Choroid plexus epithelial cell (primary cell): ENCODE results near the gene TRAK1.

Experiments used
- DNase-seq: peaks from one replicate; pipeline ENCODE4 v3.0.0-alpha.2; 2010; ENCODE audit warnings: low read depth
- H3K4me3 ChIP-seq: 2 replicates; pipeline ENCODE4 v1.5.1; 2011; ENCODE audit warnings: low read depth, mild to moderate bottlenecking, control low read depth, low read length, moderate library complexity
- TF ChIP-seq, protein P1 (sequence below): conservative IDR thresholded peaks from 2 replicates; pipeline ENCODE4 v1.5.1; 2011; ENCODE audit warnings: low read depth, mild to moderate bottlenecking, control low read depth, inconsistent platforms, low read length, moderate library complexity

TRAK1 gene

DNA sequence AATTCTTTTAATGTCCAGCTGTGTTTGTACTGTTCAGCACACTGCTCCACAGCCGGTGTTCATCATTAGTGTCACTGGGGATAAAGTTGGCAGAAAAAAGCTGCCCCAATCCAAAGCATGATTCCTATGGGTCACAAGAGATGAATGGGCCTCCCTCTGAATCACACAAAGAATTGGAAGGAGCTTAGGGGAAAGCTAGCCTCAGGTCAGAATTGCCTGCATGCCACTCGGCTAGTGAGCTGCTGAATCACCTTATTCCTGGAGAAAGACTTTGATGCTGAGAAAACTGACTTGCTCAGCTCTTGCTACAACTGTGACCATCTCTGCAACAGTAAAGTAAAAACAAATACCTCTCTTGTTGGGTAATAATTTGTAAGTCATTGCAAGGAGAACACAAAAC lies 171.4 kb downstream of the TRAK1 start:
- no peak overlapping the region for H3K4me3 ChIP-seq
- TF ChIP-seq, protein P1, sequence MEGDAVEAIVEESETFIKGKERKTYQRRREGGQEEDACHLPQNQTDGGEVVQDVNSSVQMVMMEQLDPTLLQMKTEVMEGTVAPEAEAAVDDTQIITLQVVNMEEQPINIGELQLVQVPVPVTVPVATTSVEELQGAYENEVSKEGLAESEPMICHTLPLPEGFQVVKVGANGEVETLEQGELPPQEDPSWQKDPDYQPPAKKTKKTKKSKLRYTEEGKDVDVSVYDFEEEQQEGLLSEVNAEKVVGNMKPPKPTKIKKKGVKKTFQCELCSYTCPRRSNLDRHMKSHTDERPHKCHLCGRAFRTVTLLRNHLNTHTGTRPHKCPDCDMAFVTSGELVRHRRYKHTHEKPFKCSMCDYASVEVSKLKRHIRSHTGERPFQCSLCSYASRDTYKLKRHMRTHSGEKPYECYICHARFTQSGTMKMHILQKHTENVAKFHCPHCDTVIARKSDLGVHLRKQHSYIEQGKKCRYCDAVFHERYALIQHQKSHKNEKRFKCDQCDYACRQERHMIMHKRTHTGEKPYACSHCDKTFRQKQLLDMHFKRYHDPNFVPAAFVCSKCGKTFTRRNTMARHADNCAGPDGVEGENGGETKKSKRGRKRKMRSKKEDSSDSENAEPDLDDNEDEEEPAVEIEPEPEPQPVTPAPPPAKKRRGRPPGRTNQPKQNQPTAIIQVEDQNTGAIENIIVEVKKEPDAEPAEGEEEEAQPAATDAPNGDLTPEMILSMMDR = no peak
- DNase-seq = peak; percentile 33

DNA sequence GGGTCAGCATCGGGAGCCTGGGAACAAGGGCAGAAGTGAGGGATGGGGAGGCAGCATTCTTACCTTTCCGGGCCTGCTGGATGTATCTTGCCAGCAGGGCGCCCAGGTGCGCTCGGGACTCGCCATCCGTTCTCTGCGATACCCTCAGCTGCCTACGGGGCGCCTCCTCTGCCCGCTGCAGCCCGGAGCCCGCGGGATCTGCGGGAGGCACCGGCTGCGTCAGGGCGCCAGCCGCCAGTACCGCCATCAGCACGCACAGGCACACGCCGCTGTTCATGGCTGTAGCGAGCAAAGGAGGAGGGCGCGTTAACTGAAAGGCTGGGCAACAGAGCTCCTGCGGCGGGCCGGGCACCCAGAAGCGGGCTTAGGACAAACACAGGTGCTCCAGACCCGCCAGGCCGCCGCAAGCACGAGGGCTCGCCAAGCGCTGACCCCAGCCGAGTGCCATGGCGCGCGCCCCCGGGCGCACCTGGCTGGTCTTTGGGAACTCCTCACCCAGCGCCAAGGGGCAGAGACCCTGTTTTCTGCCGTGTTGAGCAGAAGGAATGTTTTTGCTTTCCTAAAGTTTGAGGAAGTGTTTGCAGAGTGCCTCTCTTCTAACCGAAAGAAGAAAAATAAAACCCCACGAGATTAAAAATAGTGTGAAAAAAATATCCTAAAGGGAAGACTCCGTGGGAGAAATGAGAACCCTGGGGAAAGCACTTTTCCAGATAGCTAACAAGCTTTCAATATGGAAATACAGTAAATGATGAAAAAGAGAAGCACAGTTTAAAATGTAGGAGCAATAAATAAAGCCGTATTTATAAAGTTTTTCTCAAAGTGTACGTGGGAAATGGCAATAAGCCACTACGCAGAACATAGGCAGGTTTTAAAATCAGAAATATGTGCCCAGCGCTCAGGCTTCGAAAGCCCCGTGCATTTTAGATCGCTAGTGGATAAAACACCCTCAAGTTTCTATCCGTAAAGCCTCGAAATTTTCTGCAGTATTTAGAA lies 172.5 kb downstream of the TRAK1 start:
- H3K4me3 ChIP-seq = no peak overlapping the region
- no peak for DNase-seq
- TF ChIP-seq, protein P1 = no peak

DNA sequence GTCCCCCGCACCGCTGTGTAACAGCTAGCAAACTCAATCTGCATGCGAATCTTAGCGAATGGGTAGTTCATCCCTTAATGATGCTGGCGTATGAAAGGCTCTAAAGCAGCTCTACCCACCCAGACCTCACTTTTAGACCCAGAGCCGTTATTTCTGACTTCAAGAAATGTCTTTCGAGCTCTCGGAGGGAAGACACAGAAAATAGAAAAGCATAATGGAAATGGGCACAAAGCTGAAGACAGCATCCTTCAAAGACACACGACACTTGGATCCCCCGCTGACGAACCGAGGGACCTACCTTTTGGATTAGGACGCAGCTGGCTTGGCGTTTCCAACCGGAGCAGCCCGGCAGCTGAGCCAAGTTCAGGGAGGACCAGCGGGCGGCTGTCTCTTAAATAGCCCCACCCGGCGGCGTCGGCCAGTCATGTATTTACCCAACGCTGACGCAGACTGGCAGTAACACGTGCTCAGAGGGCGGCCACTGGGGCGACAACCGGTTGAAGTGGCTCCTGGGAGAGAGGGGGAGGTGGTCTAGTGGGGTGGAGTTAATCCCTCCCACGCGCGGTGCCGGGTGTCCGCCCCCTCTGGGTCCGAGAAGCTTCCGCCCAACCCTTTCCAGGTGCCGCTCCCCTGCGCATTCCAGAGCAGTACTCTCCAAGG lies 173.4 kb downstream of the TRAK1 start:
- TF ChIP-seq, protein P1 = no peak
- DNase-seq = peak; percentile 21
- no peak overlapping the region for H3K4me3 ChIP-seq

DNA sequence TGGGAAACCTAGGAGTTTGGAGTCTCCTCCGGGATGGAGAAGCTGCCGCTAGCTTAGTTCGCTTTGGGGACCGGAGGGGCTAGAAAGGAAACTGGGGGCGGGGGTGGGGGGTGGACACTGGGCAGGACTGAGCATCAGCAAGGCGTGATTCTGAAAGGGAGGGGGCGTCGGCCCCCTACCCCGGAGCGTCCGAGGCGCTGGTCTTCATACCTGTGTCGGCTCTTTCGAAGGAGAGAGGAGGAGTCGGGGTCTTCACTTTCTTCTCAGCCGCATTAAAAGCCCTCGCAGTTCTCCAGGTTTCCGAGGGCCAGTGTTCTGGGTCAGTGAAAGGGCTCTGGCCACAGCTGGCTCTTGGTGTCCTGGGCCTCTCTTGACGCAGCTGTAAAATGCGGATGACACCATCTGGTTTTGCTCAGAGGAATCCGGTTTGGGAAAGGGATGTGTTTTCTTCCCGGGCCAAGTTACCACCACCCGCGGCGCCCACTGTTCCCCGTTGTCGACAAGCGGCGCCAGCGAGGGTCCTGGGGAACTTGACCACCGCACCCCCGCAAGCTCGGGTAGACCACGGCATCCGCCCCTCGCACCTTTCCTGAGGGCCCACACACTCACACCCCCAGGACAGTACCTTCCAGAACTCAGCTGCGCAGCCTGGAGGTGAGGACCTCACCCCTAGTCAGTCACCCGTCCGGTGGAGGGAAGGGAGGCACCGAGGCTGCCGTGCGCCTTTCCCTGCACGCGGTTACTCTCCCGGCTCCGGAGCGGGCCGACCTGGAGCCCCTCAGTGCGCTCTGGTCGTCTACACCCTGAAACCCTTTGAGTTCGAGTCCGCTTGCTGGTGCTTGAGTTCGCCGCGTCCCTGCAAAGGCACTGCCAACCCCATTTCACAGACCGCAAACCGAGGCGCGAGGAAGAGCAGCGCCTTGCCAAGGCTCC lies 174.2 kb downstream of the TRAK1 start:
- no peak overlapping the region for H3K4me3 ChIP-seq
- DNase-seq = no peak
- TF ChIP-seq, protein P1 = no peak

DNA sequence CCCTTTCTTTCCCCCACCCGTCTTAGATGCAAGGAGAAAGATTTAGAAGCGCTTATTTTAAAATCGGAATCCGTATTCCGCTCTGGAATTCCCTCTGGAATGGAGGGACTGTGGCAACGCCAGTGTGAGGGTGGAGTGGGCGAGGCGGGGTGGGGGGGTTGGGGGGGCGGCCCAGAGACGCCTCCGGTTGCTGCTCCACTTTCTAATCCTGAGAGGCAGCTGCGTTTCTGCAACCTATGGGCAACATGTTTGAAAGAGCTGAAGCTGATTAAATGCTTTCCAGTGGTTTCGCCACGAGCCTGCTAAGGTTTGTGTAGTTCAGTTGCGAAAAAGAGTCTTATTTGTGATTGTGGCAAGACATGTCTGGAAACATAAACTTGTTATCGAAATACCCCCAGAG lies 174.9 kb downstream of the TRAK1 start, which contains the start of gene CCK:
CCK (minus strand) TSS at position 101 of the 400 bp plus-strand sequence. CDS start 2,555 bp downstream, outside the sequence.
- no peak within 1 kb of the TSS for H3K4me3 ChIP-seq
- no peak for DNase-seq
- TF ChIP-seq, protein P1 = no peak

DNA sequence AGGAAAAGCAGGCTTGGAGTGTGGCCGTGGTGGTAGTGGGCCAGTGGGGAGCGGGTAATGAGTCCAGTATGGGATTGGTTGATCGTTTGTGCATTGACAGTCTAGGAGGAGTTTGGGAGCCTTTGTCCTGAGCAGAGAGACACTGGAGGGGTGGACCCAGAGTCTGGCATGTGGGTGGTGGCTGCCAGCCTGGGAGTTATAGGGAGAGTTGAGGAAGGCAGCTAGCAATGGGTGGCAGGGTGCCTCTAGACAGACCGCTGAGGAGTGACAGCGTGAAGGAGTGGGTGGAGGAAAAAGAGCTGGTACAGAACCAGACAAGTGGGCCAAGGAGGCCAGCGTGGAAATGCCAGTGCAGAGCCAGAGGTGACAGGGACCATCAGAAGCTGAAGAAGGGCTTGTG lies 176.7 kb downstream of the TRAK1 start:
- H3K4me3 ChIP-seq = no peak overlapping the region
- no peak for DNase-seq
- TF ChIP-seq, protein P1 = no peak
